Esophagus muscularis mucosa (tissue), 4 donors: ENCODE data around the gene ZNF536. TPM values are rescaled to one million over a fixed set of nuclear protein-coding genes. Genes with fewer than 3 reads are reported as not detected.

Source experiments
- DNase-seq: peaks from one replicate; pipeline ENCODE4 v3.0.0-alpha.2; 2017; ENCODE audit errors: extremely low spot score
- H3K27ac ChIP-seq, 4 donors: fragments of 200-600 bp; sonication (generic); replicated peaks in 1 of 4; 1 replicate in 3 of 4; 2 replicates in 1 of 4; pipeline ENCODE4 v1.5.1; 2016 to 2019; ENCODE audit warnings: mild to moderate bottlenecking in 1 of 4
- H3K27me3 ChIP-seq, 4 donors: fragments of 200-600 bp; sonication (generic); one replicate each; pipeline versions ENCODE4 v1.5.1 to v1.6.0; 2016 to 2019
- H3K36me3 ChIP-seq, 4 donors: fragments of 200-600 bp; sonication (generic); one replicate each; pipeline ENCODE4 v1.5.1; 2016 to 2019
- H3K4me1 ChIP-seq, 4 donors: fragments of 200-600 bp; sonication (generic); one replicate each; pipeline ENCODE4 v1.5.1; 2016 to 2019
- H3K4me3 ChIP-seq, 4 donors: fragments of 200-600 bp; sonication (generic); 1 replicate in 2 of 4; 2 replicates in 2 of 4; pipeline ENCODE4 v1.5.1; 2016 to 2019; ENCODE audit warnings: mild to moderate bottlenecking in 4 of 4, moderate library complexity in 1 of 4
- H3K9me3 ChIP-seq, 4 donors: fragments of 200-600 bp; sonication (generic); 1 replicate in 3 of 4; 2 replicates in 1 of 4; pipeline ENCODE4 v1.5.1; 2016 to 2019
- EP300 ChIP-seq: sonication (generic); formaldehyde crosslinking; IDR thresholded peaks from one replicate; pipeline ENCODE4 v1.6.1; 2017; ENCODE audit warnings: antibody characterized with exemption
- POLR2A ChIP-seq: fragments of 450-650 bp; IDR thresholded peaks from one replicate; pipeline ENCODE4 v1.6.1; 2017; ENCODE audit warnings: antibody characterized with exemption, moderate library complexity, mild to moderate bottlenecking, low read depth
- POLR2AphosphoS5 ChIP-seq, 2 donors: sonication (generic); formaldehyde crosslinking; IDR thresholded peaks; one replicate each; pipeline ENCODE4 v1.6.1; 2017; ENCODE audit warnings: antibody characterized with exemption in 2 of 2
- WGBS: methylation state at CpG from one replicate; pipeline ENCODE4 v1.1.5; 2018; 5-methylcytosine and 5-hydroxymethylcytosine counted together
- intact Hi-C: fragments of 100-400 bp; cut with DNase I; formaldehyde crosslinking; loops from one replicate; pipeline ENCODE4 v1.15.1; 2023
- total RNA-seq, 4 donors: library from RNA; depleted of rRNA; stranded (reverse); fragments of >200 nt; gene quantifications; one replicate each; pipeline versions ENCODE4 v1.1.0 to v1.2.1, GENCODE V29; 2016
- TF ChIP-seq, protein P1 (sequence below), 3 experiments: fragments of 200-600 bp in 2 of 3; fragments of 450-650 bp in 1 of 3; sonication (generic) in 2 of 3; IDR thresholded peaks; one replicate each; pipeline ENCODE4 v1.5.1; 2017 to 2019; ENCODE audit warnings: antibody characterized with exemption in 3 of 3, mild to moderate bottlenecking in 2 of 3, moderate library complexity in 1 of 3

The ZNF536 gene
- total RNA-seq, 4 donors from 2014 or later = 2.5 to 7.3 (median 5.6) TPM

DNA sequence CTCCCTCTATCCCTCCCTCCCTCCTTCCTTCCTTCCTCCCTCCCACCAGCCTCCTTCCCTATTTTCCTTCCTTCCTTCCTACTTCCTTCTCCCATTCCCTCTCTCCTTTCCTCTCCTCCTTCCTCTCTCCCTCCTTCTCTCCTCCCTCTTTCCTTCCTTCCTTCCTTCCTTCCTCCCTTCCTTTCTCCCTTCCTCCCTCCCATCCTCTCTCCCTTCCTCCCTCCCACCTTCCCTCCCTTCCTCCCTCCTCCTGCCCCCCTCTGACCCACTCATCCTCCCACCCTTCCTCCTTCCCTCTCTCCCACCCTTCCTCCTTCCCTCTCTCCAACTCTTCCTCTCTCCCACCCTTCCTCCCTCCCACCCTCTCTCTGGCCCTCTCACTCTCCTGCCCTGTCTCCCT lies 132.1 kb downstream of the ZNF536 start:
- no peaks in the 10 kb centered on the region for H3K36me3 ChIP-seq
- H3K4me1 ChIP-seq = no peaks in the 10 kb centered on the region
- DNase-seq = no peak
- H3K4me3 ChIP-seq = no peak overlapping the region
- H3K27me3 ChIP-seq = peaks cover 0 to 38% (median 0%) of the 10 kb centered on the region in 4 donors
- H3K9me3 ChIP-seq = no peaks in the 10 kb centered on the region
- no peak overlapping the region for H3K27ac ChIP-seq
- TF ChIP-seq POLR2AphosphoS5 (IDR thresholded peaks at IDR 0.05) (no peak), POLR2A (no peak), EP300 (no peak)
- TF ChIP-seq, protein P1, sequence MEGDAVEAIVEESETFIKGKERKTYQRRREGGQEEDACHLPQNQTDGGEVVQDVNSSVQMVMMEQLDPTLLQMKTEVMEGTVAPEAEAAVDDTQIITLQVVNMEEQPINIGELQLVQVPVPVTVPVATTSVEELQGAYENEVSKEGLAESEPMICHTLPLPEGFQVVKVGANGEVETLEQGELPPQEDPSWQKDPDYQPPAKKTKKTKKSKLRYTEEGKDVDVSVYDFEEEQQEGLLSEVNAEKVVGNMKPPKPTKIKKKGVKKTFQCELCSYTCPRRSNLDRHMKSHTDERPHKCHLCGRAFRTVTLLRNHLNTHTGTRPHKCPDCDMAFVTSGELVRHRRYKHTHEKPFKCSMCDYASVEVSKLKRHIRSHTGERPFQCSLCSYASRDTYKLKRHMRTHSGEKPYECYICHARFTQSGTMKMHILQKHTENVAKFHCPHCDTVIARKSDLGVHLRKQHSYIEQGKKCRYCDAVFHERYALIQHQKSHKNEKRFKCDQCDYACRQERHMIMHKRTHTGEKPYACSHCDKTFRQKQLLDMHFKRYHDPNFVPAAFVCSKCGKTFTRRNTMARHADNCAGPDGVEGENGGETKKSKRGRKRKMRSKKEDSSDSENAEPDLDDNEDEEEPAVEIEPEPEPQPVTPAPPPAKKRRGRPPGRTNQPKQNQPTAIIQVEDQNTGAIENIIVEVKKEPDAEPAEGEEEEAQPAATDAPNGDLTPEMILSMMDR (IDR thresholded peaks at IDR 0.05) = no peak
- intact Hi-C loops = no loop called here

DNA sequence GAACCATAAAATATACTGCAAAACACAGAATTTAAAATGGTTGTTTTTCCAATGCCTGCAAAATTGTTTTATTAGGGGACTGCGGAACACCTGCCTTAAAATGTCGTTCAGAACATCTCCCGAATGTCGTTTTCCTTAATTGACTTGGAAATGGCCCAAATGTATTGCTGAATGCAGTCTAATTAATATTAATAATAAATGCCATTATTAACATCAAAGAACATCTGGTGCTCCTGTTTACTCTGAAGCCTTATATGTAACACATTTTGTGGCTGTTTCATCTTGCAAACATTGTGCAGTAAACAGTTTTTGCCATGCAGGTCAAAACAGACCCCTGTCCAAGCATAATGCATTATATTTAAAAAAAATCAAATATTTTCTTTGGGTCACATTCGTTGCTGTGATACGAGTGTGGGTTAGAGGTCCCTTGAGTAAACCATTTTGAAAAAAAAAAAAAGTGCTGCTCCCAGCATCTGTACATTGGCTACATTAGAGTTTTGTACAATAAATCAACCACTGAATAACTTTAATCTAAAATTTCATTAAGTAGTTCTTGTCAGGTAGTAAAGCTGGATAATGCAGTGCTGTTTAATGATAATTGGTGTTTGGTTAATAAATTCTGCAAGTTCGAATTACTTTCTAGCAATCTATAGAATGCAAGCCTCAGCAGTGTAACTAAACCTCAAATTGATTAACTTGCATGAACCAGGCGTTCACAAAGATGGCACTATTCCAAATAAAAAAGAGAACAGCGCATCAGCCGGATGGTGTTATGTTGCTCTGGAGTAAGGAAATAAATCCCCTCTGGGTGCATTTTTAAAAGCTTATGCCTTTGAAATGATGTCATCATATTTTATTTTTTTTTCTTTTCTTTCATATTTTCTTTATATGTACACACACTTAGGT lies 140.2 kb downstream of the ZNF536 start:
- no peaks in the 10 kb centered on the region for H3K4me1 ChIP-seq
- no peak overlapping the region for H3K4me3 ChIP-seq
- WGBS = 45% methylated on average over 10 of the region's 10 CpGs
- no peaks in the 10 kb centered on the region for H3K36me3 ChIP-seq
- H3K9me3 ChIP-seq = no peaks in the 10 kb centered on the region
- intact Hi-C loops = no loop called here
- TF ChIP-seq EP300 (no peak), POLR2AphosphoS5 (IDR thresholded peaks at IDR 0.05) (no peak)
- TF ChIP-seq, protein P1 (IDR thresholded peaks at IDR 0.05) = no peak
- H3K27ac ChIP-seq = no peak overlapping the region
- peaks cover 0 to 26% (median 0%) of the 10 kb centered on the region in 4 donors for H3K27me3 ChIP-seq
- no peak for DNase-seq

GRCh38 chr19:30513082-30513411 lies 140.9 kb downstream of the ZNF536 start:
- DNase-seq = no peak
- no peak overlapping the region for H3K4me3 ChIP-seq
- H3K27me3 ChIP-seq = peaks cover 0 to 26% (median 0%) of the 10 kb centered on the region in 4 donors
- no peaks in the 10 kb centered on the region for H3K4me1 ChIP-seq
- no peaks in the 10 kb centered on the region for H3K9me3 ChIP-seq
- H3K36me3 ChIP-seq = no peaks in the 10 kb centered on the region
- TF ChIP-seq EP300 (no peak), POLR2AphosphoS5 (IDR thresholded peaks at IDR 0.05) (no peak), POLR2A (no peak)
- TF ChIP-seq, protein P1 (IDR thresholded peaks at IDR 0.05) = no peak
- 72% methylated on average over 6 of the region's 6 CpGs for WGBS
- H3K27ac ChIP-seq = no peak overlapping the region
- intact Hi-C loops = no loop called here

GRCh38 chr19:30516111-30516510 lies 143.9 kb downstream of the ZNF536 start:
- intact Hi-C loops = no loop called here
- no peak overlapping the region for H3K4me3 ChIP-seq
- TF ChIP-seq POLR2A = no peak
- TF ChIP-seq, protein P1 (IDR thresholded peaks at IDR 0.05) = no peak
- TF ChIP-seq EP300 = no peak
- no peak for TF ChIP-seq POLR2AphosphoS5 (IDR thresholded peaks at IDR 0.05)
- 91% methylated on average over 6 of the region's 6 CpGs for WGBS
- peaks cover 0 to 16% (median 0%) of the 10 kb centered on the region in 4 donors for H3K27me3 ChIP-seq
- H3K27ac ChIP-seq = no peak overlapping the region
- H3K9me3 ChIP-seq = no peaks in the 10 kb centered on the region
- no peaks in the 10 kb centered on the region for H3K4me1 ChIP-seq
- H3K36me3 ChIP-seq = no peaks in the 10 kb centered on the region
- no peak for DNase-seq

DNA sequence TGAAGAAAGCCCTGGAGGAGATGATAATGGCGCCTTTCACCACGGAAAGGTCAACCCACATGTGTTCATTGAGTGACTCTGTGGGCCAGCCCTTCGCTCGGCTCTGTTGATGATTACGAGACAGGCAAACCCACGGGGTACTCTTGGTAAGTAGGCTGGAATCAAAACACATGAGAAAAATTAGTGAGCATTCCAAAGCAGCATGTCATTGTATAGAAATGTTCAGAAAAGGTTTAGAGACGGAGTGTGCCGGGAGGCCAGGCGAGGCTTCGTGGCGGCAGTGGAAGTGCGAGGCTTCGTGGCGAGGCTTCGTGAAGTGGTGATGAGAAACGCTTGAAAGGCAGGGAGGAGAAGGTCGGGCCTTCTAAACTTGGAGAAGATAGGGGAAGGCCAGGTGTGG lies 144.3 kb downstream of the ZNF536 start:
- no peak overlapping the region for H3K4me3 ChIP-seq
- intact Hi-C loops = no loop called here
- H3K27ac ChIP-seq = no peak overlapping the region
- WGBS = 89% methylated on average over 17 of the region's 17 CpGs
- TF ChIP-seq POLR2A (no peak), POLR2AphosphoS5 (IDR thresholded peaks at IDR 0.05) (no peak)
- TF ChIP-seq, protein P1 (IDR thresholded peaks at IDR 0.05) = no peak
- DNase-seq = no peak
- H3K4me1 ChIP-seq = no peaks in the 10 kb centered on the region
- H3K9me3 ChIP-seq = no peaks in the 10 kb centered on the region
- H3K36me3 ChIP-seq = no peaks in the 10 kb centered on the region
- H3K27me3 ChIP-seq = peaks cover 0 to 16% (median 0%) of the 10 kb centered on the region in 4 donors
